Stimulated activated CD4-positive, alpha-beta T cell treated with anti-CD3 and anti-CD28 coated beads, Interleukin-4, amount 100 ng/mL, for 24 hours (primary cell): Measurements from ENCODE around the gene NDUFAF8.
A peak's percentile ranks its signal among the peaks of the same experiment; 100 is the strongest.
"Not testable (repeated sequence)": the region's sequence is repeated elsewhere in the genome, so short reads cannot be mapped to it uniquely, and the experiment has no call there.

ENCODE experiments used
- DNase-seq: peaks from one replicate; pipeline ENCODE4 v3.0.0-alpha.2; 2020

The NDUFAF8 gene

GRCh38 chr17:81223762-81224130 lies 15.4 kb upstream of the NDUFAF8 start:
- no peak for DNase-seq

DNA sequence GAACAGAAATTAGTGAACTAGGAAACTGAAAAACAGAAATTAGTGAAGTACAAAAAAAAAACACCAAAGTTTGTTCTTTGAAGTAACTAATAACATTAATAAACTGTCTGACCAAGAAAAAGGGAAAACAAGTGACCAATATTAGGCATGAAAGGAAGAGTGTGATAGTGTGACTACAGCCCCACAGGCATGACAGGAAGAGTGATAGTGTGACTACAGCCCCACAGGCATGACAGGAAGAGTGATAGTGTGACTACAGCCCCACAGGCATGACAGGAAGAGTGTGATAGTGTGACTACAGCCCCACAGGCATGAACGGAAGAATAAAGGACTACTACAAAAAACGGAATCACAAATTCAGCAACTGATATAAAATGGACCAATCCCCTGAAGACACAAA lies 11.5 kb upstream of the NDUFAF8 start:
- not testable (repeated sequence) for DNase-seq

- DNase-seq, result no peak
Measured at GRCh38 chr17:81228420-81228819, 10.7 kb upstream of the NDUFAF8 start.

DNA sequence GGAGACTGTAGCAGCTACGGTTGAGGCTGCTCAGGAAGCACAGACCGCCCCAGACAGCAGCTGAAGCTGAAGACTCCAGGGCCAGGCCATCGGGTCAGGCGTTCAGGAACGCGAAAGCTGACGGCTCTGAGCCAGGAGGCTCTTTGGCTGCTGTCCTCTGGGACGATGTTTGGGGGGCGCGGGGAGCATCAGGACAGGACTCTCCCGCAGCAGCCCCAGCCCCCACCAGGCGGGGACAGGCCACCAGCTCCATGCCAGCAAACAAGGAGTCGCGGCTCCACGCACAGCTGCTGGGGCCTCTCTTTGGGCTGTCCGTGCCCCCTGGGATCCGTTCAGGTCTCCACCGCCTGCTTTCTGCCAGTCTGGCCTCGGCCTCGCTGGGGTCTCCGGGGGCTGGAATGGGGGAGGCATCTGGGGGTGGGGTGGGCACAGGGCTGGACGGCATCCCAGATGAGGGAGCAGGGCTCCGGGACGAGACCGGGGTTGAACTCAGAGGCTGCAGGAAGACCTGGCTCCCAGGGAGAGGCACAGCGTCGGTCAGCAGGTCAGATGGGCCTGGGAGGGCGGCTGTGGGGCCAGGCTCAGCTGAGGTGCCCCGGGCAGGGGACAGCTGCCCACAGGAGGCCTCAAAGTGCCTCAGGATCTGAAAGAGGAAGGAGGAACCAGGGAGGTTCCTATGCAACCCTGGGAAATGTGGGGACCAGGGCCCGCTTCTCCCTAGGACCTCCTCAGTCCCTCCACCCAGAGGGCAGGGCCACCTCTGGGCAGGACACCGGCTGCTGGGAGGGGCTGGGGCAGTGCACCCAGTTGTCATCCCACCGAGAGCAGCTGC lies 10.1 kb upstream of the NDUFAF8 start:
- no peak for DNase-seq

GRCh38 chr17:81229666-81229920 lies 9.5 kb upstream of the NDUFAF8 start:
- no peak for DNase-seq

GRCh38 chr17:81230043-81230820 lies 8.9 kb upstream of the NDUFAF8 start:
- no peak for DNase-seq

GRCh38 chr17:81231121-81231645 lies 7.9 kb upstream of the NDUFAF8 start:
- DNase-seq, result no peak

DNA sequence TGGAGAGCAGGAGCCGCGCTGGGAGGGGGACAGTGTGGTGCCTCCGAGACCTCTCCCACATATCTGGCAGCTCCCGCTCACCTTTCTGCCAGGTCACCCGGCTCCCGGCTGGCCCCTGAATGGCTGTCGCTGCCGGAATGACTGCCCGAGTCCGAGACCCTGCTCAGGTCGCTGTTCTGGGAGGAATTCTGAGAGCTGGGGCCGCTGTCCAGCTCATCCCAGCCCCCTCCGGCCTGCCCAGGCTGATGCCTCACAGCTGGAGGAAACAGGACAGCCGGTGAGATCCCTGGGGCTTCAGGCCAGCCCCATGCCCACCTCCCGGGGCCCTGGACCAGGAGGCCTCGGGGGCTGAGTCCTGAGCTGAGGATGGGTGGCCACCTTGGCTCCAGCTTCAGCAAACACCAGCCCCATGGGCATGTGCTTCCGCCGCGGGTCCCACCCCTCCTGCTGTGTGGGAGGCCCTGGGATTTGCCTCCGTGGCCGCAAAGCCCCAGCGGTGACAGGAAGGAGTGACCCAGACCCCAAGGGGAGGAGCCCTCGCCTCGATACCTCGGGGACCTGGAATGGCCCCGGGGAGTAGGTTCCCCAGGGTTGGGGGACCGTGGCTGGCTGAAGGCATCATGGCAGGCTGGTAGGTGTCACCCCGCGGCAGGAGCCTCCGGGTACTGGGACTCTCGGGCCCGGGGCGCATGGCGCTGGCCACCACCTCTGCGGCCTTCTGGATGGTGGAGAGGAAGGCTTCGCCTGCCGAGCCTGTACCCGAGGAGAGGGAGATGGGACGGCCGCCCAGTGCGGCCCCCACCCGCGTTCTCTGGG lies 7.1 kb upstream of the NDUFAF8 start:
- no peak for DNase-seq

- no peak for DNase-seq
Measured at GRCh38 chr17:81232616-81233241, 6.4 kb upstream of the NDUFAF8 start.

DNA sequence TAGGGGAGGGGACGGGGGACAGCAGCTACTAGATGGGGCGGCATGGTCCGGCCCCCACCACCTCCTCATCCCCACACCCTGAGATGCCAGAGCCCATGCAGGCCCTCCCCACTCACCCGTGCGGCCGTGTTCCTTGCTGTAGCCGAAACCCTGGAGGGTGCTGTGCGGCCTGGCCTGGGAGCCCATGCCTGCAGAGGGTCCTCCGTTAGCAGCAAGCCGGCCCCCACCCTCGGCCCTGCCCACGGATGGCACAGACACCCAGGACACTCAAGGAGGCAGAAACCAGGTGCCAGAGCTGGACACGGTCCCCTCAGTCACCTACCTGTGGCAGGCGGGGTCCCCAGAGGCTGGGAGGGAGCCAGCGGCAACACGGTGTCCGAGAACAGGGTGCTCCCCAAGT lies 5.8 kb upstream of the NDUFAF8 start:
- DNase-seq, result no peak

- DNase-seq, result no peak
Measured at GRCh38 chr17:81233811-81234505, 5.2 kb upstream of the NDUFAF8 start.

- DNase-seq, result no peak
Measured at GRCh38 chr17:81234506-81234855, 4.6 kb upstream of the NDUFAF8 start.

GRCh38 chr17:81234940-81235821 lies 3.9 kb upstream of the NDUFAF8 start:
- no peak for DNase-seq

DNA sequence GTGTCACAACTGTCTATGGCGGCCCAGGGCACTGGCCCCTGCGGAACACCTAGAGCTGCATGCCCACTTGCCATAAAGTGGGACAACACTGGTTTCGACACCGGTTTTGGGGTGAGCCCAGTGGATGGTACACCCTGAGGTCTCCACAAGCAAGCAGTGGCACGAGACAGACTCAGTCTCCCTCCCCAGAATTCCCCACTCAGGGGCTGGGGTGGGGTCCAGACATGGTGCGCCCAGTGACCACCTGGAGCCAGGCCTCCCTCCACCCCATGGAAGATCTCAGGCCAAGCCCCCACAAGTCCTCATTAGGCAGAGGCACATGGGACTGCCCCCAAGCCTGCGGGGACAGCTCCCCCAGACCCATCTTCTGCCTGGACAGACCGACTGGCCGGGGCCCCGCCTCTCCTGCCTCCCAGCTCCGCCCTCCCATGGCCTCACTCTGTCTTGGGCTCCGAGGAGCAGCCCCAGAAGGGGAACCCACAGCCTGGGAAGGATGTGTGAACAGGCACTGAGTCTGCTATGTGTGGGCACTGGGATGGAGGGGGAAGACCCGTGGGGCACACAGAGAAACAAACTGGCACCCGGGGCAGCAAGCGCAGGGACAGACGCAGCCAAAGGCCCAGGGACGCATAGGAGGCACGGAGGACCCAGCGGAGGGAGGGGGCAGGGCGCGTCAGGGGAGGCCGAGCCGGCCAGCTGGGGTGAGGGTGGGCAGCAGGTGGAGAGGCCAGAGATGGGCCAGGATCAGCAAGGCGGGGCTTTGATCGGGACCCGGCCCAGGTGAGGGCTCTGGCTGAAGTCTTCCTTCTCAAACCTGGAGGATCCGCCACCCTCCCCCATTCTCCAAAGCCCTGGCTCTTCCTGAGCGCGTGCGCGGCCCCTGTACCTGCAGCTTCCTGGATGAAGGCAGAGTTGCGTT lies 3.0 kb upstream of the NDUFAF8 start:
- no peak for DNase-seq

GRCh38 chr17:81236784-81237183 lies 2.3 kb upstream of the NDUFAF8 start:
- no peak for DNase-seq

DNA sequence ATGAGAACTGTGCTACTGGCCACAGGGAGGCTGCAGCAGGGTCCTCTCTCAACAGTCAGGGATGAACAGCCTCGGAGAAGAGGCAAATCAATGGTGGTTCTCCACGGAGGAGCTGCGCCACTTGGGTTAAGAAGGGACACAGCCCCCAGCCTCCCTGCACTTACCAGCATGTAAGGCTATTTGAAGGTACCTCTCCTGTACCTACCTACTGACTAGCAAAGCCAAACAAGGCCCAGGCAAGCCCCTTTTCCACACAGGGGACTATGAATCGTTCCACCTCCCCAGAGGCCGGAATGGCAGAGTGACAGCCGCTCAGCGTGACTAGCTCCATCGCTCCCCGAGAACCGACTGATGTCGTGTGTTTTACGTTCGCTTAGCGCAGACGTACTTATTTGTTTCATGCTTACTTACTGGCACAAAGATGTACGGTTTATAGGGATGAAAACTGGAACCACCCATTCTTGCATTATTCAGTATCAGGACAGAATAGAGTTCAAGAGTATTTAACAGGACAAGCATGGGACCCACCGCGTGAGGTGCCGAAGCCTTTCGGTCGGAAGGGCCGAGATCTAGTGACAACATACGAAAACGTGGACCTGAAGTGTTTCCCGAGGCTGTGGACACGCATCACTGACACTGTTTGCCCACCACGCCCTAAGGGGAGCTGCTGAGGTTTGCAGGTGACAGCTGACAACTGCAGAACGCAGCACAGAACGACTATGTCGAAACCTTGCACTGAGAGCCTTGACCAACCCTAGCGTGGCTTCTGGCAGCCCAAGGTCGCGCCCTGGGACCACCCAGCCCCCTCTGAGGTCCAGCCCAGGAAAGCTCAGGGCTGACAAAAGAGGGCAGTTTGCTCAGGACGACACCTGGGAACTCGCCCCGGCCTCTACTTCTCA lies 1.3 kb upstream of the NDUFAF8 start:
- DNase-seq, result no peak

- no peak for DNase-seq
Measured at GRCh38 chr17:81238490-81238814, 666 bp upstream of the NDUFAF8 start.

- DNase-seq, result peak; percentile 66
Measured at GRCh38 chr17:81239714-81240555, 817 bp downstream of the NDUFAF8 start.
